ENCODE data around the gene OR51B5. TPM values are rescaled to one million over a fixed set of nuclear protein-coding genes. Genes with fewer than 3 reads are reported as not detected.
"Not testable (repeated sequence)": the region's sequence is repeated elsewhere in the genome, so short reads cannot be mapped to it uniquely, and the experiment has no call there.

OR51B5 gene
- total RNA-seq, 1 donor from 2014 or later: not detected

DNA sequence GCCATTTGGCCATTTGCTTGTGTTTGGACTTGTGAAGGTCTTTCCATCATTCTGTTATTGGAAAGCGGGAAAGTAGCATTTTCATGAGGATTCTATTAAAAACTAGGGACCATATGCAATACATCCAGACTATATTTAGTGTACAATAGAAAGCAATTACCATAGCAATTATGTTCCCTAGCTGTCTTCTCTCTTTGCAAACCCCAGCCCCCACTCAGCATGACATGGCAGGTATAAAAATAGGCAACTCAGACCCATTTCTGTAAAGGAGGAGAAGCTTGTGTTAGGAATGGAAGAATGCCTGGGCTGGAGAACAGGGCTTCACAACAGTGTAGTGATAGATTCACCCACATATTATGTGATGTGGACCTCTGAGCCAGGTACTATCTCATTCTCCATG is 20.4 kb upstream of the OR51B5 start:
- Histone ChIP-seq H3K36me3 (ENCODE audit: insufficient read depth, low read length) (no peaks in the 10 kb centered on the region), H3K27ac (ENCODE audit: low read depth, low read length) (peak overlapping the region; percentile 94), H3K4me3 (ENCODE audit: insufficient read depth, low read depth, low read length) (no peak overlapping the region), H3K9ac (ENCODE audit: low read length) (peak overlapping the region; percentile 61), H3K4me2 (ENCODE audit: low read length) (peak overlapping the region; percentile 38), H2AFZ (ENCODE audit: low read depth, low read length) (no peak overlapping the region), H3K9me3 (ENCODE audit: insufficient read depth, low read depth, low read length) (no peaks in the 10 kb centered on the region), H3K27me3 (ENCODE audit: insufficient read depth, low read length) (no peaks in the 10 kb centered on the region), H3K4me1 (ENCODE audit: insufficient read depth, low read length) (peaks cover 53% of the 10 kb centered on the region), H3K79me2 (ENCODE audit: insufficient read depth, low read length) (no peaks in the 10 kb centered on the region), H4K20me1 (ENCODE audit: insufficient read depth, low read length) (no peaks in the 10 kb centered on the region)
- DNase-seq (ENCODE audit: low read depth) (no peak), FAIRE-seq (peak; percentile 39)
- H3K36me3 Mint-ChIP-seq (ENCODE audit: low read depth, unreplicated experiment): no peaks in the 10 kb centered on the region
- TF ChIP-seq EZH2 (IDR thresholded peaks at IDR 0.05; ENCODE audit: insufficient read depth, low read length): no peak
- TF ChIP-seq, protein P1, sequence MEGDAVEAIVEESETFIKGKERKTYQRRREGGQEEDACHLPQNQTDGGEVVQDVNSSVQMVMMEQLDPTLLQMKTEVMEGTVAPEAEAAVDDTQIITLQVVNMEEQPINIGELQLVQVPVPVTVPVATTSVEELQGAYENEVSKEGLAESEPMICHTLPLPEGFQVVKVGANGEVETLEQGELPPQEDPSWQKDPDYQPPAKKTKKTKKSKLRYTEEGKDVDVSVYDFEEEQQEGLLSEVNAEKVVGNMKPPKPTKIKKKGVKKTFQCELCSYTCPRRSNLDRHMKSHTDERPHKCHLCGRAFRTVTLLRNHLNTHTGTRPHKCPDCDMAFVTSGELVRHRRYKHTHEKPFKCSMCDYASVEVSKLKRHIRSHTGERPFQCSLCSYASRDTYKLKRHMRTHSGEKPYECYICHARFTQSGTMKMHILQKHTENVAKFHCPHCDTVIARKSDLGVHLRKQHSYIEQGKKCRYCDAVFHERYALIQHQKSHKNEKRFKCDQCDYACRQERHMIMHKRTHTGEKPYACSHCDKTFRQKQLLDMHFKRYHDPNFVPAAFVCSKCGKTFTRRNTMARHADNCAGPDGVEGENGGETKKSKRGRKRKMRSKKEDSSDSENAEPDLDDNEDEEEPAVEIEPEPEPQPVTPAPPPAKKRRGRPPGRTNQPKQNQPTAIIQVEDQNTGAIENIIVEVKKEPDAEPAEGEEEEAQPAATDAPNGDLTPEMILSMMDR (IDR thresholded peaks at IDR 0.05; ENCODE audit: insufficient read depth, low read depth, low read length): no peak
- peak overlapping the region; percentile 97 for H3K27ac Mint-ChIP-seq (ENCODE audit: unreplicated experiment)
- no peak overlapping the region for H3K4me3 Mint-ChIP-seq (ENCODE audit: unreplicated experiment)
- H3K9me3 Mint-ChIP-seq (ENCODE audit: unreplicated experiment): peaks cover 6% of the 10 kb centered on the region
- no peaks in the 10 kb centered on the region for H3K27me3 Mint-ChIP-seq (ENCODE audit: low read depth, unreplicated experiment)
- peaks cover 53% of the 10 kb centered on the region for H3K4me1 Mint-ChIP-seq (ENCODE audit: low read depth, unreplicated experiment)

- H3K4me1 ChIP-seq (ENCODE audit: insufficient read depth, low read length): peaks cover 42% of the 10 kb centered on the region
- peaks cover 6% of the 10 kb centered on the region for H3K9me3 Mint-ChIP-seq (ENCODE audit: unreplicated experiment)
- H3K27me3 Mint-ChIP-seq (ENCODE audit: low read depth, unreplicated experiment): peaks cover under 1% of the 10 kb centered on the region
- H3K27ac Mint-ChIP-seq (ENCODE audit: unreplicated experiment): no peak overlapping the region
- no peaks in the 10 kb centered on the region for H3K36me3 Mint-ChIP-seq (ENCODE audit: low read depth, unreplicated experiment)
- no peaks in the 10 kb centered on the region for H4K20me1 ChIP-seq (ENCODE audit: insufficient read depth, low read length)
- H3K9ac ChIP-seq (ENCODE audit: low read length): no peak overlapping the region
- no peak overlapping the region for H2AFZ ChIP-seq (ENCODE audit: low read depth, low read length)
- H3K4me2 ChIP-seq (ENCODE audit: low read length): no peak overlapping the region
- H3K79me2 ChIP-seq (ENCODE audit: insufficient read depth, low read length): no peaks in the 10 kb centered on the region
- DNase-seq (ENCODE audit: low read depth): peak; percentile 59
- H3K27me3 ChIP-seq (ENCODE audit: insufficient read depth, low read length): no peaks in the 10 kb centered on the region
- no peak overlapping the region for H3K4me3 ChIP-seq (ENCODE audit: insufficient read depth, low read depth, low read length)
- H3K4me1 Mint-ChIP-seq (ENCODE audit: low read depth, unreplicated experiment): peaks cover 39% of the 10 kb centered on the region
- no peak for TF ChIP-seq EZH2 (IDR thresholded peaks at IDR 0.05; ENCODE audit: insufficient read depth, low read length)
- TF ChIP-seq, protein P1 (IDR thresholded peaks at IDR 0.05; ENCODE audit: insufficient read depth, low read depth, low read length): no peak
- H3K4me3 Mint-ChIP-seq (ENCODE audit: unreplicated experiment): no peak overlapping the region
- no peaks in the 10 kb centered on the region for H3K9me3 ChIP-seq (ENCODE audit: insufficient read depth, low read depth, low read length)
- peak; percentile 20 for FAIRE-seq
- no peaks in the 10 kb centered on the region for H3K36me3 ChIP-seq (ENCODE audit: insufficient read depth, low read length)
- peak overlapping the region; percentile 94 for H3K27ac ChIP-seq (ENCODE audit: low read depth, low read length)
Measured at GRCh38 chr11:5362017-5362625, 18.8 kb upstream of the OR51B5 start.

DNA sequence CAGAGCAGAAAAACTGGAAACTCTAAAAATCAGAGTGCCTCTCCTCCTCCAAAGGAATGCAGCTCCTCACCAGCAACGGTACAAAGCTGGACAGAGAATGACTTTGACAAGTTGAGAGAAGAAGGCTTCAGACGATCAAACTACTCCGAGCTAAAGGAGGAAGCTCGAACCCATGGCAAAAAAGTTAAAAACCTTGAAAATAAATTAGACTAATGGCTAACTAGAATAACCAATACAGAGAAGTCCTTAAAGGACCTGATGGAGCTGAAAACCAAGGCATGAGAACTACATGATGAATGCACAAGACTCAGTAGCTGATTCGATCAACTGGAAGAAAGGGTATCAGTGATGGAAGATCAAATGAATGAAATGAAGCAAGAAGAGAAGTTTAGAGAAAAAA is 12.7 kb upstream of the OR51B5 start:
- H3K27ac Mint-ChIP-seq (ENCODE audit: unreplicated experiment); H3K4me1 Mint-ChIP-seq (ENCODE audit: low read depth, unreplicated experiment); H3K4me3 Mint-ChIP-seq (ENCODE audit: unreplicated experiment): not testable (repeated sequence)

More for the DNA sequence above, 12.7 kb upstream of the OR51B5 start:
- not testable (repeated sequence) for H3K9ac ChIP-seq (ENCODE audit: low read length); H4K20me1 ChIP-seq (ENCODE audit: insufficient read depth, low read length); DNase-seq (ENCODE audit: low read depth); H2AFZ ChIP-seq (ENCODE audit: low read depth, low read length); H3K79me2 ChIP-seq (ENCODE audit: insufficient read depth, low read length); H3K27ac ChIP-seq (ENCODE audit: low read depth, low read length); H3K27me3 Mint-ChIP-seq (ENCODE audit: low read depth, unreplicated experiment); H3K9me3 ChIP-seq (ENCODE audit: insufficient read depth, low read depth, low read length); H3K4me1 ChIP-seq (ENCODE audit: insufficient read depth, low read length); FAIRE-seq; H3K27me3 ChIP-seq (ENCODE audit: insufficient read depth, low read length); H3K4me2 ChIP-seq (ENCODE audit: low read length); H3K9me3 Mint-ChIP-seq (ENCODE audit: unreplicated experiment); H3K36me3 ChIP-seq (ENCODE audit: insufficient read depth, low read length); H3K4me3 ChIP-seq (ENCODE audit: insufficient read depth, low read depth, low read length); H3K36me3 Mint-ChIP-seq (ENCODE audit: low read depth, unreplicated experiment)

Measured in astrocyte (in vitro differentiated cells and primary cell).